T-helper 17 cell (primary cell): ENCODE data around the gene SCAMP5. TPM values are rescaled to one million over a fixed set of nuclear protein-coding genes. Genes with fewer than 3 reads are reported as not detected.

Experiments
- ATAC-seq: fragments of 150-1000 bp; cut with Tn5 transposase; 2 replicates; pipeline ENCODE4 v1.10.0; 2021; ENCODE audit warnings: mild to moderate bottlenecking, moderate library complexity
- DNase-seq, 3 donors: peaks; one replicate each; pipeline versions ENCODE4 v3.0.0 to v3.0.0-alpha.2; 2020 to 2021
- H3K9me3 ChIP-seq: one replicate; pipeline ENCODE4 v1.7.0; 2013; ENCODE audit warnings: low read length, mild to moderate bottlenecking; ENCODE audit not compliant: control insufficient read depth, poor library complexity, severe bottlenecking
- H3K27ac Mint-ChIP-seq: one replicate; pipeline ENCODE4 v1.8.0; 2022; ENCODE audit warnings: mild to moderate bottlenecking, moderate library complexity, mixed read lengths
- H3K27me3 Mint-ChIP-seq: one replicate; pipeline ENCODE4 v1.8.0; 2022; ENCODE audit warnings: mixed read lengths
- H3K36me3 Mint-ChIP-seq: one replicate; pipeline ENCODE4 v1.8.0; 2022; ENCODE audit warnings: low read depth, mixed read lengths
- H3K4me1 Mint-ChIP-seq: one replicate; pipeline ENCODE4 v1.8.0; 2022; ENCODE audit warnings: mild to moderate bottlenecking, mixed read lengths
- H3K4me3 Mint-ChIP-seq: one replicate; pipeline ENCODE4 v1.8.0; 2022; ENCODE audit warnings: mild to moderate bottlenecking, moderate library complexity, mixed read lengths
- total RNA-seq, 4 donors: library from RNA in 2 of 4; stranded (reverse) in 2 of 4; gene quantifications; one replicate each; pipeline ENCODE4 v1.2.3 and lab custom pipeline; 2022 to 2026

Gene SCAMP5
- total RNA-seq, 2 donors from 2014 or later = 3.9 to 4.3 TPM

DNA sequence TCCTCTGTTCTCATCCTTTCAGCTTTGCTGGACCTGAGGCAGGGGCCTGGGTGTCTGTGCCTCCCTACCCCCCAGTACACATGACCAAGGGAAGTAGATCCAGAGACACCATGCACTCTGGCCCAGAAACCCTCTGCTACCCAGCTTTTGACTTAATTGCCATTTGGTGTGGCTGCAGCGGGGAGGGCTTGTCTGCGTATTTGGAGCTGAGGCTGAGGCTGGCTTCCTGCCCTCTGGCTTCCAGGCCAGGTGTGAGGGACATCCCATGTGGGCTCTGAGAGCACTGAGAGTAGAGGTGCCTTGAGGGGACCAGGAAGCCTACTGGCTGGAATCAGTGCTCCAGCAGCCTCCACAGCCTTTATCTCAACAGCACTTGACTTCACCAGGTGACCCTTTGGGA is 54.9 kb downstream of the SCAMP5 start:
- Mint-ChIP-seq H3K27me3 (no peaks in the 10 kb centered on the region), H3K27ac (no peak overlapping the region), H3K4me1 (peaks cover 12% of the 10 kb centered on the region), H3K36me3 (no peaks in the 10 kb centered on the region), H3K4me3 (no peak overlapping the region)
- DNase-seq (no peak), ATAC-seq (no peak)
- no peaks in the 10 kb centered on the region for H3K9me3 ChIP-seq

DNA sequence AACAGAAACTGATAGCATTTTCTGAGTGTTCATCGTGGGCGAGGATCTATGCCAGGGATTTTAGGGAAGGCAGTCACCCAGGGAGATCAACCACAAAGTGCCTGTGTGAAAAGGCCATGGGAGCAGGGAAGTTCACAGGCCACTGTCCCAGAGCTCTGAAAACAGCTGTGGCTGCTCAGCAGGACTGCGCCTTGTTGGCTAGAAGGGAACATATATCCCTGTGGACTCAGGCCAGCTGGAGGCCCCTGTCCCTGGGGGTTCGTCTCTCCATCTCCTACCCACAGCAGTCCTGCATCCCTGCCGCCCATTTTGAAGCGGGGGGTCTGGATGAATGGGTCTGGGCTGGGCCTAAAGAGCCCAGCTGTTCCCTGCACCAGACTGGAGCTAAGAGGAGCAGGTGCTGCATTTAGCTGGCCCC is 55.8 kb downstream of the SCAMP5 start:
- no peaks in the 10 kb centered on the region for H3K9me3 ChIP-seq
- H3K27me3 Mint-ChIP-seq = no peaks in the 10 kb centered on the region
- DNase-seq (no peak), ATAC-seq (no peak)
- no peak overlapping the region for H3K27ac Mint-ChIP-seq
- H3K4me1 Mint-ChIP-seq = peaks cover 10% of the 10 kb centered on the region
- H3K36me3 Mint-ChIP-seq = no peaks in the 10 kb centered on the region
- no peak overlapping the region for H3K4me3 Mint-ChIP-seq

DNA sequence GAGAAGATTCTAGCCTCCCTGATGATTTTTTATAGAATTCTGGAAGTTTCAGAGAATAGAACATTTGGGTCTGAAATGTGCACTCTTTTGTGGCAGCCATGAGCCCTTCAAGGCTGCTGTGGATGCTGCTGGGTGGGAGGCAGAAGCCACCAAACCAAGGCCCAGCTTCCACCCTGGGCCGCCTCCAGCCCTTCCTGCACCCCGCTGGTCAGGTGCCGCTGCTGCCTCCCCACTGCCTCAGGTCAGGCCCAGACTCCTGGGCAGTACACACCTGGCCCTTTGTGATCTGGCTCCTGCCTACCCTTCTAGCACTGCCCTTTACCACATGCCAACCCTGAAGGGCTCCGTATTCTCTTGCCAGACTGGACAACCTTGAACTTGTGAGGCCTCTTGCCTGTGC is 56.3 kb downstream of the SCAMP5 start:
- Mint-ChIP-seq H3K4me1 (peaks cover 5% of the 10 kb centered on the region), H3K27ac (no peak overlapping the region), H3K27me3 (no peaks in the 10 kb centered on the region), H3K36me3 (no peaks in the 10 kb centered on the region), H3K4me3 (no peak overlapping the region)
- DNase-seq (no peak), ATAC-seq (no peak)
- H3K9me3 ChIP-seq = no peaks in the 10 kb centered on the region

DNA sequence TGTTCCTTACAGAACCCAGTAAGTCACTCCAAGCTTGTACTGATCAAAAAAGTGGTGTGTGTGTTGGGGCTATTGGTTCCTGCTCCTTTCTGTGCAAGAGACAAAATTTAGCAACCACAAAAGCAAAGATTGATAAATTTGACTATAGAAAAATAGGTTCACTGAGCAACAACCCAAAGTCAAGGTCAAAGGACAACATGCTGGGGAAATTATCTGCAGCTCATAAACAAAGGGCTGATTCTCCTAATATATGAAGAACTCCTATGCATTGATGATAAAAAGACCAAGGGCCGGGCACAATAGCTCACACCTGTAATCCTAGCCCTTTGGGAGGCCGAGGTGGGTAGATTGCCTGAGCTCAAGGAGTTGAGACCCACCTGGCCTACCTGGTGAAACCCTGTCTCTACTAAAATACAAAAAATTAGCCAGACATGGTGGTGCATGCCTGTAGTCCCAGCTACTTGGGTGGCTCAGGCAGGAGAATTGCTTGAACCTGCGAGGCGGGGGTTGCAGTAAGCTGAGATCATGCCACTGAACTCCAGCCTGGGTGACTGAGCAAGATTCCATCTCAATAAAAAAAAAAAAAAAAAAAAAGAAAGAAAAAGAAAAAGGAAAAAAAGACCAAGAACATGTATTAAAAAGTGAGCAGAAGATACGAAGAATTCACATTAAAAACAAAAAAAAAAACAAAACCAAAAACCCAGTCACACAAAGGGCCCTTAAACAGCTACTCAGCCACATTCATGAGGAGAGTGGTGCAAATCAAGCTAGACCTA is 57.8 kb downstream of the SCAMP5 start:
- no peaks in the 10 kb centered on the region for H3K9me3 ChIP-seq
- Mint-ChIP-seq H3K27me3 (no peaks in the 10 kb centered on the region), H3K4me3 (no peak overlapping the region), H3K36me3 (no peaks in the 10 kb centered on the region), H3K27ac (no peak overlapping the region), H3K4me1 (peaks cover 9% of the 10 kb centered on the region)
- no peak for DNase-seq
- no peak for ATAC-seq

DNA sequence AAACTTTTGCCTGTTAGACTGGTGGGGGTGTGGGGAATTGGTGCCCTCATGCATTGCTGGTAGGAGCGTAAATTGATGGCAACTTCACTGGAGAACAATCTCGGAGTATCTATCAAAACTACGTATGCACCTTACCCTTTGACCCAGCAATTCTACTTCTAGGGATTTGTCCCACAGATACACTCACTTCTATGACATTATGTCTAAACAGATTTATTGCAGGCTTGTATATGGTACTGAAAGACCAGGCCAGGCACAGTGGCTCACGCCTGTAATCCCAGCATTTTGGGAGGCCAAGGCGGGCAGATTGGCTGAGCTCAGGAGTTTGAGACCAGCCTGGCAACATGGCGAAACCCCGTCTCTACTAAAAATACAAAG is 58.4 kb downstream of the SCAMP5 start:
- no peak for ATAC-seq
- H3K9me3 ChIP-seq = no peaks in the 10 kb centered on the region
- Mint-ChIP-seq H3K36me3 (no peaks in the 10 kb centered on the region), H3K27me3 (no peaks in the 10 kb centered on the region), H3K4me3 (no peak overlapping the region), H3K27ac (no peak overlapping the region), H3K4me1 (peaks cover 11% of the 10 kb centered on the region)
- no peak for DNase-seq

DNA sequence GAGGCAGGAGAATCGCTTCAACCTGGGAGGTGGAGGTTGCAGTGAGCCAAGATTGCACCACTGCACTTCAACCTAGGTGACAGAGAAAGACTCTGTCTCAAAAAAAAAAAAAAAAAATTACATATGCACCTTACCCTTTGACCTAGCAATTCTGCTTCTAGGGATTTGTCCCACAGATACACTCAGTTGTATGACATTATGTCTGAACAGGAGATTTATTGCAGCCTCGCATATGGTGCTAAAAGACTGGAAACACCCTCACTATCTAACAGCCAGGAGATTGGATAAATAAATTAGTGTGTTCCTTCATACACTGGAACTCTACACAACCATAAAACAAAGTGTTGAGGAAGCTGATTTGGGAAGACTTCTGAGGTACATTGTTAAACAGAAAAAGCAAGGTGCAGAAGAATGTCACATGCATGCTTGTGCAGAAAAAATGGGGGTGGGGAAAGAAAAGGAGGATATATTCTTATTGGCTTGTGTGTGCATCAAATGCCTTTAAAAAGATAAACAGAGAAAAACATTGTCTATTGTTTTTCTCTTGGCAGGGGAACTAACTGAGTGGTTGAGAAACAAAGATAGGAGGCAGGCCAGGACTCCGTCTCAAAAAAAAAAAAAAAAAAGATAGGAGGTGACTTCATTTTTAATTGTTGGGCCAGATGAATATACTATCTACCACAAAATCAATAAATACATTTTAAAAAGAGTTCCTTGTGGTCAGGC is 59.0 kb downstream of the SCAMP5 start:
- Mint-ChIP-seq H3K4me1 (peaks cover 11% of the 10 kb centered on the region), H3K36me3 (no peaks in the 10 kb centered on the region), H3K4me3 (no peak overlapping the region), H3K27ac (no peak overlapping the region), H3K27me3 (no peaks in the 10 kb centered on the region)
- no peak for ATAC-seq
- no peaks in the 10 kb centered on the region for H3K9me3 ChIP-seq
- no peak for DNase-seq

DNA sequence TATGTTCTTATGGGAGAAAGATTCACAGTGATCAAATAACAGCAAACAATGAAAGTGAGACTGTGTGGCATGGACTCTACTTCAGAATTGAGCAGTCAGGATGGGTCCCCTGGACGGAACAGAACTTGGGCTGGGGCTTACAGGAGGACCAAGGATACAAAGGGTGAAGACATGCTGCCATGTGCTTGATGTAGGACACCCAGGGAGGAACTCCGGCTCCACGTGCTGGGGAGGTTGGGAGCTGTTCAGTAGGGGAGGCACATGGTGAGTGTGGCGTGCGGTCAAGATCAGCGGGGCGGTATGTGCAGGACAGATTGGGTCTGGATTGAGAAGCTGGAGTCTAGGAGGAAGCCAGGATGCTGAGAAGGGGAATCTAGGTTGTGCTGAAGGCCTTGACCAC is 60.7 kb downstream of the SCAMP5 start:
- peaks cover 11% of the 10 kb centered on the region for H3K4me1 Mint-ChIP-seq
- peak overlapping the region; percentile 53 for H3K27ac Mint-ChIP-seq
- ATAC-seq = no peak
- no peaks in the 10 kb centered on the region for H3K9me3 ChIP-seq
- no peak overlapping the region for H3K4me3 Mint-ChIP-seq
- no peak for DNase-seq
- no peaks in the 10 kb centered on the region for H3K36me3 Mint-ChIP-seq
- no peaks in the 10 kb centered on the region for H3K27me3 Mint-ChIP-seq

DNA sequence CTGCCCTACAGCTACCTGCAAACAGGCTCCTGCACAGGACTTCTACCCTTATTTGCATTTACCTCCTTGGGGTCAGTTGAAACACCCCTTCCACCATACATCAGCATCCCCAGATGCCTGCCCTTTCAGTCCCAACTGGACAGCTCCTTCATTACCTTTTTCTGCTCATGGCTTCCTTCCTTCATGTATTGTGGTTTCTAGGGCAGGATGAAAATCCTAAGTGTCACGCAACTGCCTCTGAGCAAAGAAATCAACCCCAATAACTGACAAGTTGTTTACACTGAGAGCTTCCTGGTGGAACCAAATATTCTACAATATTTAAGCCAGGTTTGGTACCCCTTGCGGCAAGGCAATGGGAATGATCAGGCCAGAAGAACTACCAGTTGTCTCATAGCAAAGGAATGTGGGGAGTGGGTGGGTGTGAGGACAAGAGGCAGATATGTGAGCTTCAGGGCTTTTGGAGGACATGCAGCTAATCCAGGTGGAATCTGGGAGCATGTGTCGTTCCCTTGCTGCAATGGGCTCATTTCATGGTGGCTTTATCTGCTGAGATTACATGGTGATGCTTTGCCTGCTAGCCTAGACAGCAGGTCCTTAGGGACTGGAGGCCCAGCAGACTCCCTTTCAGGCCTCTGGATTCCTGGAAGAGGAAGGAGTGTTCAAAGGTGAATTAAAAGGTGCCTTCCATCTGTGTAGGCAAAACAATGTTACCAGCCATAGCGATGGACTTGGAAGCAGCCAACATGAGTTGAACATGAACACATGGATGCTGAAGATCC is 63.0 kb downstream of the SCAMP5 start:
- Mint-ChIP-seq H3K4me1 (peaks cover 7% of the 10 kb centered on the region), H3K27ac (no peak overlapping the region), H3K27me3 (no peaks in the 10 kb centered on the region), H3K36me3 (no peaks in the 10 kb centered on the region), H3K4me3 (no peak overlapping the region)
- ATAC-seq (no peak), DNase-seq (no peak)
- no peaks in the 10 kb centered on the region for H3K9me3 ChIP-seq

DNA sequence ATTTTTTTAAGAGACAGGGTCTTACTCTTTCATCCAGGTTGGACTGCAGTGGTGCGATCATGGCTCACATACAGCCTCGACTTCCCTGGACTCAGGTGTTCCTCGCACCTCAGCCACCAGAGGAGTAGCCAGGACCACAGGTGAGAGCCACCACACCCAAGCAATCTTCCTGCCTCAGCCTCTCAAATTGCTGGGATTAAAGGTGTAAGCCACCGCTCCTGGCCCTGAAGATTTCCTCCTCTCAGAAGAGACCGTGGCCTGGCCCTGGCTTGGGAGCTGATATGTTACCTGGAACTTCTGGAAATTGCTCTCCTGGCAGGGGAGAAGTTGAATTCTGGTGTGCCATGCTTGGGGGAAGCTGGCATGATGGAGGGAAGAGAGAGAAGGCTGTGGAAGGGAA is 64.2 kb downstream of the SCAMP5 start:
- Mint-ChIP-seq H3K36me3 (no peaks in the 10 kb centered on the region), H3K27ac (no peak overlapping the region), H3K27me3 (no peaks in the 10 kb centered on the region), H3K4me1 (peaks cover 7% of the 10 kb centered on the region), H3K4me3 (no peak overlapping the region)
- H3K9me3 ChIP-seq = no peaks in the 10 kb centered on the region
- ATAC-seq (no peak), DNase-seq (no peak)

DNA sequence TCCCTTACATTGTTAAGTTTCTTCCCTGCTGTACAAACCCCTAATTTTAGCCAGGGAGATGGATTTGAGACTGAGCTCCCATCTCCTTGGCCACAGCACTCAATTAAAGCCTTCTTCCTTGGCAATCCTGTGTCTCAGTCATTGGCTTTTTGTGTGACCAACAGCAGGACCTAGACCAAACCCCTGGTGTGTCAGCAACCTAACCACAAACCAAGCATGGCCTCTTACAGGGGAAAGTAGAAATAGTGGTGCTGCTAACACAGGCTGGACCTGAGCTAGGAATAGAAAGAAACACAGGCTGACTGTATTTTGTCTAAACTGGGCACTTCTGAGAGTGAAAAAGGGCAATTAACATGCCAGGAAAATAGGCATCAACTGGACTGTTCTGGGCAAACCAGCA is 65.9 kb downstream of the SCAMP5 start:
- Mint-ChIP-seq H3K4me1 (peaks cover 12% of the 10 kb centered on the region), H3K27me3 (no peaks in the 10 kb centered on the region), H3K36me3 (no peaks in the 10 kb centered on the region), H3K27ac (no peak overlapping the region), H3K4me3 (no peak overlapping the region)
- ATAC-seq (no peak), DNase-seq (no peak)
- H3K9me3 ChIP-seq = no peaks in the 10 kb centered on the region

DNA sequence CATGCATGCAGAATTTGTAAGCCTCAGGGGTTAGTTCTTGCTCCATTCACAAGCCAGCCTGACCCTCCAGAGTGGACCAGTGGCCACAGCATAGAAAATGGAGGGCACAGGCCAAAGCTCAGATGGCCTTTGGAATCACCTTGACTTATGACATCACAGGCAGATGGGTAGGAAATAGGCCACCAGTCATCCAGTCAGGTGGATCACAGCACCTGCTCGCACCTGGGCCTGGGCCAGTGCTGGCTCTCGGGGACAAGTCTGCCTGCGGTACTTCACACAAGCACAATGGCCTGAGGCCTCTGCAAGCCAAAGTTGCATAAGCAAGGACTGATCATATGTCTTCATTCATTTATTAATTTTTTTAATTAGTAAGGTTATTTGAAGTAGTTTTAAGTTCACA is 67.3 kb downstream of the SCAMP5 start:
- H3K4me1 Mint-ChIP-seq = peaks cover 19% of the 10 kb centered on the region

DNA sequence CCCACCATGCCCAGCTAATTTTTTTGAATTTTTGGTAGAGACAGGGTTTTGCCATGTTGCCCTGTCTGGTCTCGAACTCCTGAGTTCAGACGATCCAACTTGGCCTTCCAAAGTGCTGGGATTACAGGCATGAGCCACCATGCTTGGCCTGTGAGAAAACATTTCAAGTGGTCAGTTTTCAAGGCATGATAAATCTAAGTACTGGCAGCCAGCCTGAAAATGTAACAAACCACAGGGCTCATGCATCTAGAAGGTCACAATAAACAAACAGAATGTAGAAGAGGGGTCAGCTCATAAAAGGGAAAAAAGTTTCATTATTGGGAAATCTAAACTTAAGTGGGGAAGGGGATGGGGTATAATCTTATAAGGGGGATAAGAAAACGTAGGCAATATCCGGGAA is 68.0 kb downstream of the SCAMP5 start:
- no peaks in the 10 kb centered on the region for H3K9me3 ChIP-seq
- Mint-ChIP-seq H3K27ac (peak overlapping the region; percentile 59), H3K36me3 (peaks cover 2% of the 10 kb centered on the region), H3K27me3 (no peaks in the 10 kb centered on the region), H3K4me1 (peaks cover 19% of the 10 kb centered on the region), H3K4me3 (no peak overlapping the region)
- DNase-seq (no peak), ATAC-seq (no peak)

More for the DNA sequence above, 67.3 kb downstream of the SCAMP5 start:
- no peaks in the 10 kb centered on the region for H3K36me3 Mint-ChIP-seq
- no peak overlapping the region for H3K27ac Mint-ChIP-seq
- no peaks in the 10 kb centered on the region for H3K27me3 Mint-ChIP-seq
- DNase-seq (no peak), ATAC-seq (no peak)
- no peaks in the 10 kb centered on the region for H3K9me3 ChIP-seq
- no peak overlapping the region for H3K4me3 Mint-ChIP-seq

DNA sequence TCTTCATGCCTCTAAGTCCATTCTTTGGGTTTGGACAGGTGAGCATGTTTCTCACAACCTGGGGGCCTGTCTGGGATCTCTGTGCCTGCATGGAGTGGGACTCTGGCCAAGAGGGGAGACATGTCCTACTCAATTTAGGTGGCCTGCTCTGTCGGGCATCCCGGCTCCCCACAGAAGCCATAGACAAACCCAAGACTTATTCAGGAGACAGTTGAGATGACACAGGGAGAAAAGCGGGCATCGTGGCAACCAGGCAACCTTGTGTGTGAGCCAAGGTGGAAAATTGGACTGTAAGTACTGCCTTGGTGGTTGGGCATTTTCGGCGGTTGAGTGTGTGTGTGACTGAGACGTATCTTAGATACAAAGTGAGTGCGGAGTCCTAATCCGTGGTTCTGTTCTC is 68.5 kb downstream of the SCAMP5 start:
- Mint-ChIP-seq H3K4me3 (no peak overlapping the region), H3K27me3 (no peaks in the 10 kb centered on the region), H3K36me3 (peaks cover 5% of the 10 kb centered on the region), H3K27ac (no peak overlapping the region), H3K4me1 (peaks cover 22% of the 10 kb centered on the region)
- no peak for DNase-seq
- ATAC-seq = no peak
- H3K9me3 ChIP-seq = no peaks in the 10 kb centered on the region
